SH-SY5Y (cell line): Measurements from ENCODE around the gene UBN1.

Source experiments
- GATA2 ChIP-seq: IDR thresholded peaks from 2 replicates; pipeline ENCODE4 v1.6.1; 2011; ENCODE audit warnings: mild to moderate bottlenecking, low read depth, low read length
- GATA3 ChIP-seq: IDR thresholded peaks from 2 replicates; pipeline ENCODE4 v1.6.1; 2011; ENCODE audit warnings: low read depth, mild to moderate bottlenecking, low read length, moderate library complexity

DNA sequence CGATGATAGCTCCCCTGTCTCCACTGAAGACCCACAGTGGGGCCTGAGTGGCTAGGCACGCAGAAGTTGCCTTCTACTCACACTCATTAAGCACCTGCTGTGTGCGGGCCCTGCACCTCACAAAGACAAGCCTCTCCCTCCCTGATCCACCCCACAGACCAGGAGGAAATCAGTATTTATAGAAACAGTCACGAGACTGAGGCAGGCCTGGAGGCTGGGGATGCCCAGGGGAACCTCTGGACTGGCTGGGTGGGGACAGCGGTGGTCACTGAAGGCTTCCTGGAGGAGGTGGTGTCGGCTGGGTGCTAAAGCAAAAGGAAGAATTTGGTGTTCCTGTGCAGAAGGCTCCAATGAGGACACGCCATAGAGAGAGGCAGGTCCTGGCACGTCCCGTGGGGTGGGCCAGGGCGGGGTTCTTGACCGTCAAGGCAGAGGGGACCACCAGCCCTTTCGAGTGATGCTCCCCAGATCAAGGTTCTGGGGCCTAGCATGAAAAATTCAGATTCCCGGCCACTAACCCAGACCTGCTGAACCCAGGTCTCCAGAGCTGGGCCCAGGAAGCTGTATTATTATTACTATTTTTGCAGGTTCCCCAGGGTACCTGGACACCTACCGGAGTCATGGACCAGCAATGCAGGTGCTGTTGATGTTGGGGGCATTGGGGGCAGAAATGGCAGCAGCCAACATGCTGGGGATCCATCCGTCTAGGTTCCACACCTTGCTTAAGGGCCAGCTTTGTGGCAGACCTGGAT, 66.7 kb downstream of the UBN1 start:
- no peak for TF ChIP-seq GATA3
- TF ChIP-seq GATA2 = no peak
